Mucosa of gallbladder (tissue), 1 donor: ENCODE data around the gene OSBPL3. TPM values are rescaled to one million over a fixed set of nuclear protein-coding genes. Genes with fewer than 3 reads are reported as not detected.

Experiments
- DNase-seq: peaks from one replicate; pipeline ENCODE4 v3.0.0-alpha.2; 2020; ENCODE audit warnings: low spot score
- total RNA-seq: library from RNA; stranded (reverse); gene quantifications from one replicate; pipeline ENCODE4 v1.2.1, GENCODE V29; 2021
- donor health status: DM: no; HTN: no; CAD: no.

The OSBPL3 gene
- total RNA-seq, 1 donor from 2014 or later, result 20.5 TPM

DNA sequence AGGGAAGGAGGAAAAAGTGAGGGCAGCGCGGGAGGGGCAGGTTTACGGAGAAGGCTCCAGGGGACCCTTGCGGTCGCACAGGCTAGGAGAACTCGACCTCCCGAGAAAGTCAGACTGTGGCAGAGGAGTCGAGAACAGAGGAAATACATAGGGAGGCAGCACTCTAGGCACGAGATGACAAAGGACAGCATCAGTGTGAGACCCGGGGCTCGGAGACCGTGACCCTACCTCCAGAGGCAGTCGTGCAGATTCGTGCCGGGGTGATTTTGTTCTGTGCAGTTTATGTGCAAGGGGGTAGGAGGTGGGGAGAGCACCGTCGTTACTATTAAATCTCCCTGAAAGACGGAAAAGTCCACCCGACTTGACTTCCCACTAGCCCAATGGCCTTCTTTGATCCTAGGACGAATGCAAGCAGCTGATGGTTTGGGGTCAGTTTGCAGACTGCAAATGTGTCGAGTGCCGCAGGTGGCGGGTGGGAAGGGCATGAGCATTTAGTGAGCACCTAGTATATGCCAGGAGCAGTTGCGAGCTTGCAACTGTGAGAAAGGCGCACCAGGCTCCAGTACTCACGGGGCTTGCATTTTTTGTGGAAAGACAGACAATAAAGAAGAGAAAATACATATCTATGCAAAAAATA lies 674 bp upstream of the OSBPL3 start:
- DNase-seq, result peak; percentile 22

DNA sequence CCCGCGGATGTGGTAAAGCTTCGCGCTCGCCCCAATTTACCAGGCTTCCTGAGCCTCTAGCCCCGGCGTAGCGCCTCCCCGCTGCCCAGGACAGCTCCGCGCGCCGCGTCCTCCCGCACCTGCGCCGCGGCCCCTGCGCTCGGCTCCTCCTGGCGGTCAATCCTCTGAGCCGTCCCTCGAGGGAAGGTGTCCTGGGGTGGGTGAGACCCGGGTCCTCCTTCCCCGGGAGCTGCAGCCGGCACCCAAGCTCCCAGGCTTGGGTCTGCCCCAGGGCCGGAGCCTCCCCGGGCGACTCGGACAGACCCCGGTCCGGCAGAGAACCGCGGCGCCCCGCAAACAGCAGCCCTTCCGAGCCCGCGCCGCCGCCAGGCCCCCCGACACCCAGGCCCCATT lies 512 bp downstream of the OSBPL3 start:
- peak; percentile 55 for DNase-seq

DNA sequence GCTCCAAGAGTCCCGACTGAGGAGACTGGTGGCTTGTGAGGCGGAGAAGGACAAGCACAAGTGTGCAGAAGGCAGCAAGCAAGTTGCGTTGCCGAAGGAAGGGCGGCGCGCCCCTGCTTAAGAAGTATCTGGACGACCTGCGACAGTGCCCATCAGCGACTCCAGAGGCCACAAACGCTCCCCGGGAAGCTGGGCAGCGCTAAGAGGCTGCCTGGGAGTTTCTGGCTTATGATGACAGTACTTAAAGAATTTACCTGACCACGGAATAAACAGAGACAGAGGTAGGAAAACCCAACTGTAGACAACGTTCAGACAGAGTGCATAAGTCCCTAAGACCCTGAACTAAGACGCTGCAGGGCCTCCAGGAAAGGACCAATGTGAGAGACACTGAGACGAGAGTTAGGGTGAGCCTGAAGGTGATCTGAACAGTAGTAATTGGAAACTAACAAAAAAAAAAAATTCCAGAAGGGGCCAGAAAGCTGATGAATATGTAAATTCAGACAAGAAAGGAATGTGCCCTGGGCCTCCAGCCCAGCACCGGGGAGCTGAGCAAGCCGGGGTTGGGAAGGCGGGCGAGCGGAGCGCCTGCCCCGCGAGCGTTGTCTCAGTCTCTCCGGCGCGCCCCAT lies 1.0 kb downstream of the OSBPL3 start:
- no peak for DNase-seq

DNA sequence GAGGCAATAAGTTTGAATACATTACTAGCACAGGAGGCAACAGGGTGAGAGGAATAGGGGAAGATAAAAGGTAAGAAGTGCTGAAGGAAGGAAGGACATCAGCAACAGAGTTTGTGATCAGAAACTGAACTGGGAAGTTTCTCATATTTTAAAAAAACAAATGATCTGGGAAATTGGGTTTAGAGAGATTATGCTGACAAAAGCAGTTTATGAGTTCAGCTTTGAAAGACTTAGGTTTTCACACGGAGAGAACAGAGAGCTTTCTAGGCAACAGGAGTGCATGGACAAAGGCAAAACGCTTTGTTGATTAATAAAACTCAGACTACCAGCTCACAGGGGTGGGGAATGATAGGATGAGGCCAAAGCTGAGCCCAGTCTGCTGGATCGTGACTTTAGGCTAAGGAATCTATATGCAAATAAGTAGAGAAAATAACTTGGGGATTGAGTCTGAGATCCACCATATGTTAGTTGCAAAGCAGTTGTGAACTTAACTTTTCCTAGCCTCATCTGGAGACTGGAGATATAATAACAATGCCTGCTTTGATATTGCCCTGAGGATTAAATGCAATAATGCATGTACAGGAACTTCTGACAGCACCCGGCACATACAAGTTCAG lies 4.2 kb downstream of the OSBPL3 start:
- no peak for DNase-seq

DNA sequence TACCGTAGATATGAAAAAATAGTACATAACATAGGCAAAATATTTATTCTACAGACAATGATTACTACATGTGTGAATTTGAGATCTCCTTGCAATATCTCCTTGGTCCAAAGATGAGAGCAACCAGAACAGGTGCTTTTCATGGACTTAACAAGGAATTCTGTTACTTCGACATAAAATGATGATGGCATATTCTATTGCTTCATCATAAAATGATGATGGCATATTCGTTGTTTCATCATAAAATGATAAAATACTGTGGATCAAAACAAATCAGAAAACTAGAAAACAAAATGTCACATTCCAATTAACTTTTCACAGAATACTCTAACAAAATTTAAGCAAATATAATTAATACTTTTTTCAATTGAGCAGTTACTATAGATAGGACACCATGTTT lies 4.8 kb downstream of the OSBPL3 start:
- DNase-seq, result no peak

DNA sequence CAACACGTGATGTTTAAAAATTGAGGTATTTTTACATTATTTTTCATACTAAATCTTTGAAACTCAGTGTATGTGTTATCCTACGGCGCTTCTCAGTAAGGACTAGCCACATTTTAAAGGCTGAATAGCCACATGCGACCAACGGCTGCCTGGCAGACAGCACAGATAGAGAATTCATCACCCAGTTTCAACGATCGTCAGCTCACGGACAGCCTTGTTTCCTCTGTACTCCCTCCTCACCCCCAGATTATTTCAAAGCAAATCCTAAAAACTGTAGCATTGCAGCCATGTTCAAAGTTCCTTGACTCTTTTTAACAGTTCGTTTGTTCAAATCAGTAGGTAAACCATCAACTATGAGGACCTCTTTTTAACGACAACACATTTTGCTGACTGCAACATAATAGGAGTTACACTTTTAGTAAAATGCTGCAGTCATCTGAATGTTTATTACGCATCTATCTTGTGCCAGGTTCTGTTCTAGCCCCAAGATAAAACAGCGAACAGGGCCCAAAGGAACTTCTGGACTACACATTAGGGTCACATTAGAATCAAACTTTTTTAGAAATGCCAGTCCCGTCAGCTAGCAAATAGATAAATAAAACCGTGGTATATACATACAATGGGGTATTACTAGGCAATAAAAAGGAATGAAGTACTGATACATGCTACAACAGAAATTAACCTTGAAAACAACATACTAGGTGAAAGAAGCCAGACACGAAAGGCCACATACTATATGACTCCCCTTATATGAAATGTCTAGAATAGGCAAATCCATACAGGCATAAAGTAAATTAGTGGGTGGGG lies 5.7 kb downstream of the OSBPL3 start:
- DNase-seq, result no peak

DNA sequence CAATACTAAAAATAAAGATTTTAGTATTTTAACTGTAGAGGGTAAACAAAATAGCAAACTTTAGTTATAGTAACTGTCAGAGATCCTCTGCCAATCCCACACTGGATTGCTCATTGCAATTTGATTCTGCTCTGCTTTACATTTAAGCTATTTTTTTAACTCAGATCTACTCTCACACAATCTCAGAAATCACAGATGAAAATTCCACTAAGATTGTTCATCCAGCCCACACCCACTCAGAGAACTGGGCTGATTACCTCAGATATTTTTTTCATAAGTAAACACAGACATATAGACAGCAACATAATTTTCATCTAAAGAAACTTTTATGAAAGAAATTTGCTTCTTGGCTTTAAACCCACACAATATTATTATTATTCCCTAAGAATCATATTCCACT lies 7.0 kb downstream of the OSBPL3 start:
- DNase-seq, result no peak

DNA sequence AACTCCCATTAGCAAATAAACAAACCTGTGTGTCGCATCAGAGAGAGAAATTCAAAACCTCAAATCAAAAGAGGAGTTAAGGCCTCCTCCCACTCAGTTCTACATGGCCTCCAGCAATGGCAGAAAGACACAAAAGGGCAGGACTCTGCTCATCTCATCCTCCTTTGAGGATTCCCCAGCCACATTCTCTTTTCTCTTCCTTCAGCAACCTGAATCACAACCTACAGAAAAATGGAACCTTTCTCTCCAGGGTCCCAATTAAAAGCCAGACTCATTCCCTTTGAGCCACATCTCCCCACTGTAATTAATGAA lies 7.9 kb downstream of the OSBPL3 start:
- no peak for DNase-seq

DNA sequence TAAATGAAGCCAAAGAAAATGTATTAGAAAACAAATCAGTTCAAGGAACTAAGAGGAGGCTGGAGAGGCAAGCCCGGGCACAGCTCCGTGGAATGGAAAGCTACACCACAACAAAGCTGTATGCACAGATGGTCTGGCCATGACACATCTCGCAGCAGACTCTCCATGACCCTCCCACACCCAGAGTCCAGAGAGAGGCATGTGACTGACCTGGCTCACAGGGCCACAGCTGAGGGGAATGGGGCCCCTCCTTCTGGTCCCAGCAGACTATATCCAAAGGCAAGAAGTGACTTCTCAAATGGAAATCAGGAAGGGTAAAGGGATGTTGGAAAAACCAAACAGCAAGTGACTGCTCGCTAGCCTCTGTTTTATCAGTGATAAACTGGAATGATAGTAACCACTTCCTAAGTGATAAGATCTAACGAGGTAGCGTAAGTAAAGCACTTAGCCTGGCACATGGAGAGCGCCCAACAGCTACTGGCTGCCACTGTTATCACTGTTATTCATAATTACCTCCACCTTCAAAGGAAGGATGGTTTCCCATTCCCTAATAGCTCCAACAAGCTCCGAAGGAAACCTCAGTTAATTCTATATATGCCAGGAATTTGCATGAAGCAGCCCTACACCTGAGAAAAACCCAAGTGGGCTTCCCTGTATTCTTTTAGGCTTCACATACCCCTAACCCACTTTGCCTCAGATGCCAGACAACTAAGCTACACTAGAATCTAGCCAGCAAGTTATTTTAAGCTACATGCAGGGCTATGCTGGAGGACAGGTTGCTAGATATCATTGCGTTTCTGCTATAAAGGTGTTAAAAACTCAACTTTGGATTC lies 8.4 kb downstream of the OSBPL3 start:
- no peak for DNase-seq

DNA sequence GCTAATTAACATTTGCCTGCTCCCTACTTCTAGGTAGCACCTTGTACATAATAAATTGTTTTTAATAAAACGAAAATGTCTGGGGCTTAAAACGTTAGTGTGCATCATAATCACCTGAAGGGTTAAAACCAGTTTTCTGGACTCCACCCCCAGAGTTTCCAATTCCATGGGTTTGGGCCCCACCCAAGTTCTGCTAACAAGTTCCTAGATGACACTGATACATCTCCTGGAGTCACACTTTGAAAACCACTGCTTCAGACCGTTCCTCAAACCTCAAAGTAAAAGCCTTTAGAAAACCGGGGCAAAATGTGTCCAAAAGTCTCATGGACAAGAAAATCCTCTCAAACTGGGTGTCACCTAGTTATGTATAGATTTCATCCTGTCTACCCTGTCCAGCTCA lies 9.3 kb downstream of the OSBPL3 start:
- no peak for DNase-seq

DNA sequence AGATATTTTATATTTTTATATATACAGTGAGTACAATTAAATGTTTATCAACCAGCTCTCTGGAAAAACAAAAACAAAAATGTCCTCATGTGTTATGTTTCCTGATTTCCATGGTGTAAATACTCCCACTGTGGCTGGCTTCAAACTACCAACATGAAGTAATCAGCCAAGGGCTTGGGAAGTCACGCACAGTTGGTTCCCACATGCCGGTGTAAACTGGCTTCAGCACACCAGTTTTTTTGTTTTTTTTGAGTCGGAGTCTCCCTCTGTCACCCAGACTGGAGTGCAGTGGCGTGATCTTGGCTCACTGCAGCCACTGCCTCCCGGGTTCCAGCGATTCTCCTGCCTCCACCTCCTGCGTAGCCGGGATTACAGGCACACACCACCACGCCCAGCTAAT lies 11.8 kb downstream of the OSBPL3 start:
- DNase-seq, result no peak

DNA sequence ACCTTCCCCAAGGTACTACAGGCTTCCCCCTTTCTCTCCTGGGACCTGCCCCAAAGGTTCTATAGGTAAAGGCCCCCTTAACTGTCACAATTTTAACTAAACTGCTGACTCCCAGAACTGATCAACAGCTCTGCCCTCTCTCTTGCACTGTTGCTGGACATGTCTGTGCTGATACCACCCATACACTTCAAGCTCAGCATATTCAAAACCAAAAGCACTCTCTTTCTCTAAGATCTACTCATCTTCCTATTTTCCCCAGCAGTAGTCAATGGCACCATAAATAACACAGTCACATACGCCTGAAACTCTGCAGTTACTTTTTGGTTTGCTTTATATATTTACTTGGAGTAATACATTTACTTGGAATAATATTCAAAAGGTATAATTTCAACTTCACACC lies 12.3 kb downstream of the OSBPL3 start:
- DNase-seq, result no peak

DNA sequence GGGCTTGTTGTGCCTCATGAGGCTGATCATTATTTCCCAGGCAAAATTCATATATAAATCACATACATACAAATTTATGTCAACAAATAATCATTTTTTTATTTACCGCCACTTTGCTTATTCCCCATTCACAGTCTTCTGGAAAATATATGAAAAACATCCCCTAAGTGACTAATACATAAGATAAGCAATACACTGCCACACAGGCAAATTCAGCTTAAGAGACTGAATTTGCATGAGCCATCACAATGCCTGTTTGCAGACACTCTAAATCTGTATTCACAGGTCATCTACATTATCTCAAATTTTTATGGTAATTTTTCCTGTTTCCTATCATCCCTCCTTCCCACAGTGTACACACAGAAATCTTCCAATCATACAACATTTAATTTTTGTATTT lies 13.2 kb downstream of the OSBPL3 start:
- no peak for DNase-seq

DNA sequence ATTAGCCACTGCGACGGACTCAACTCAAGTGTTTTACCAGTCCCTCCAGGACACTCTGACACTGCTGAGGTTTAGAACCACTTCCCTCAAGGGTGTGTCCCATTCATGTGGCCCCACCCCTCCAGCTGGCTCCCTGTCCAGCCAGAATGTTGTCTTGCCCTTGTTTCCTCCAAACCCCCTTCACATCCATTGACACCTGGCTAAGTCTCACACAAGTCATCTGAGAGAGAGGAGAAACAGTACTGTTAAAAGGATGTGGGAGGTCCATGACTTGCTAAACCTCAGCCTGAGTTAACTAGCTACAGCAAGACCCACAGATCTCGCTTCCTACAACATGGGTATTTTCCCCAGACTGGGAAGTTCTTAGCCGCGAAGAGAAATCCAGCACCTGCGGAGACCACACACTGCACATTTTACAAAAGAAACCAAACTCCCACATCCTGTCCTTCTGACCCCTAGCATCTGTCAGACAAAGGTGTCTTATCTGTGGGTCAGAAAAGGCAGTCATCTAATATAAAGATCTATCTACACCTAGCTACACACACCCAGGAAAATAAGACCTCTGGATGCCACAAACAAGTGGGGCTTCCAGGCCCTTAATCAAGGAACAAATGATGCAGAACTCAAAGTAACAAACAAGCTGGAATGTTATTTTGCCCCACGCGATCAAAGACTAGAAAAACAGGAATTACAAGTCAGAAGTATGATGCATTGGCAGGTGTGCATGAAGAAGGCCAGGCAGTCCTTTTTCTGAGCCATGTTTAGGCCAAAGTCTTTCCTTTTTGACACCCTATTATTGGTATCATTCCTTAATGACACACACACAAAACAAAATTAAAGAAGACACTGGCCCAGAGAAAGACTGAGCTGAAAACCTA lies 13.9 kb downstream of the OSBPL3 start:
- peak; percentile 21 for DNase-seq

DNA sequence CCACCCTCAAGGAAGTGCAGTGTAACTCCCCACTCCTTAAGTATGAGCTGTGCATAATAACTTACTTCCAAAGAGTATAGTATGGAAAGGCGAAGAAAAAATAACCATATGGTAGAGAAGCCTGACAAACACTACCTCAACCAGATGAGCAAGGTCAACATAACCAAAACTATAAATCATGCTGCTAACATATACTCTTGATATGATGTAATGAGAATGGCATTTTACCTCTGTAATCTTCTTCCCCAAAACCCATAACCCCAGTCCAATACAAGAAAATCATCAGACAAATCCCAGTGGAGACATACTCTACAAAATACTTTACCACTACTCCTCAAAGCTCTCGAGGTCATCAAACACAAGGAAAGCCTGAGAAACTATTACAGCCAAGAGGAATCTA lies 15.8 kb downstream of the OSBPL3 start:
- DNase-seq, result no peak

DNA sequence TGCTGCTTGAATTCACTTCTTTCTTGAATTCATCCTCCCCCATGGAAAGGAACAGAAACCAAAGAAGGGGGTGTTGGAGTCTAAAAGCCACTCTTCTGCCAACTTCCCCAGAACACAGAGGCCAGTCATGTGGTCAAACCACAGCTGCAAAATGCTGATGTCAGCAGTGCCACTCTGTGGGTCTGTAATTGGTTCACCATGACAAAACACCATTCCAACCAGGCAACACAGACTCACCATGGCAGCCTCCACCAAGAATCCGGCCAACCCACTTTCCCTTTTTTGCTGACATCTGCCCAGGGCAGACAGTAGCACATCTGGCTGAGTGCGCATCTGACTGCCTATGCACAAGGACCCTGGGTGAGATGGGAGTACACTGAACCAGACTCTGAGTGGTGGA lies 16.8 kb downstream of the OSBPL3 start:
- peak; percentile 60 for DNase-seq

DNA sequence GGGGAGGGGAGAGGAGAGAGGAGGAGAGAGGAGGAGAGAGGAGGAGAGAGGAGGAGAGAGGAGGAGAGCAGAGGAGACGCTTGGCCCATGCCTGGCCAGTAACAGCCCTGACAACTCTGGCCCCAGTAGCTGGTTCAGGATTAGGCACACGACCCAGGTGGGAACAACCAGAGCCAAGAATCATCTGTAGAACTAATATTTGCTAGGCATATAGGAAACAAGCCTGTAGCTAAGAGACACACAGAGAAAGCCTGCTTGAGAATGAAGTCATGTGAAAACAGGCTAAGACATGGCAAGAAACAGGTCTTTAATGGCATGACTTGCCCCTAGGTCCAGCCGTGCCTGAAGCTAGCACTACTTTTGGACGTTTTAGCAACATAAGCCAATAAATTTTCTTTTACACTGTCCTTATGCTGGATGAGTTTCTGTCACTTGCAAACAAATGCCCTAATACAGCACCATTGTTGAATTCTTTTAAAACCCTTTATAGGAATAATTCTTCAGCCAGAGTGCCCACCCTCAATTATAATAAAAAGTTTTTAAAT lies 17.5 kb downstream of the OSBPL3 start:
- no peak for DNase-seq

DNA sequence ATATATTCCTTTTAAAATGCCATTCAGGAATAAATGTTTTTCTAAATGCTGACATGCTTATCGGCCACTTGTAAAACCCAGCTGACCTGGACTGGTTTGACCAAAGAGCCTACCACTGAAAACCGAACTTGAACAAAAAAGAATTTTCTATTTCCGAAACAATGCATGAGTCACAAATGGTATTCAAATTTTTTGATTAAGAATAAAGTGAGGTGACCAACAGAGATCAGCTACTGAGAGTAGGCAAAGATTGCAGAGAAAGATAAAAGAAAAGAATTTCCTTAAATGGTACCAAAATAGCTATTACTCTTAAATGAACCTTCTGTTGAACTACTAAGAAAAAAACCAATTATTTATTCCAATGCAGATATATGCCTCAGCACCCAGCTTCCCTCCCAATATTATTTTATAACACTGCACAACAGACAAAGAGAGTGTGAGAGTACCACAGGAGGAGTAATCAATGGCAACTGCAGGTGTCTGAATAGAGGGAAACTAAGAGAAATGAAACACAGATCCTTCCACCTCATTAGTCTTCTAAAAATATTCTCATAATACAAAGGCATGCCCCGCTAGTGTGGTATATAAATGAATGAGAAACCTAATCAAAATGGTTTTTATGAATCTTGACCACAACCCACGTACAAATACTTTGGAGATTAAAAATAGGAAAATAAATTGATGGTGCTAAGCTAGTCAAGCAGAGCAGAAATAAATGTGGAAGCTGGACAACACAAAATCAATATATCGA lies 20.1 kb downstream of the OSBPL3 start:
- DNase-seq, result no peak

DNA sequence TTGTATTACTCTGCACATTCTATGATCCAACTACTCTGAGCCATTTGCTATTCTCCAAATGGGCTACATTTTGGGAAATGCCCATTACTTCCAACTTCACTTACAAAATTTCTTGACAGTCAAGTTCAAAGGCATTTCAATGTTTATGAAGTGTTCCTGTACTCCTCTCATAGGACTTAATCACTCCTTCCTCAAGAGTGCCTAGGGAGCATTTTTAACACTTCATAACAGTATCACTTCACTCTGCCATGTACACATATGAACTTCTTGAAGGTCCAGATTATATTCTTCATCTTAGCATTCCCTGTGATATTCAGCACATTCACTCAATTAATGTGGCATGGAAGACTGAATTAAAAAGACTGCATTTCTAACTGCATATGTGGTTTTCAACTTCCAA lies 21.6 kb downstream of the OSBPL3 start:
- no peak for DNase-seq

DNA sequence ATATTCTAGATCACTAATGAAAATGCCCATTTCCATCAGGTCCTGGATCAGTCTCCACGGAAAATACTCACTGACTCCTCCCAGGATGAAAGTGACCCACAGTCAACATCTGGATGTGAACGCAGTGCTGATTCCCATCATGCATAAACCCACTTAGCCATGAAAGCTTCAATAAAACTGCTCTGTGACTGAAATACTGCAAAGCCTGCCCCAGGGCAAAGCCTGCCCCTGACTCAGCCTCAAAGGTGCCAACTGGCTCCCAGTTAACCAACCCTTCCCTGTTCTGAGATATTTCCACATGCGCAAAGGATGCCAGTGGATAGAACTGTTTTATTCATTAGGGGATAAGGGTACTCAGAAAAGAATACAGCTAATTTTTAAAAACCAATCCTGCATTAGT lies 24.0 kb downstream of the OSBPL3 start:
- no peak for DNase-seq
